Keratinocyte (primary cell): ENCODE results near the gene ITGA11. TPM values are rescaled to one million over a fixed set of nuclear protein-coding genes. Genes with fewer than 3 reads are reported as not detected.

Experiments
- DNase-seq: peaks from one replicate; pipeline ENCODE4 v3.0.0-alpha.2; 2011; ENCODE audit warnings: low read depth, missing footprints, low spot score
- FAIRE-seq: peaks from 2 replicates; lab custom pipeline; 2011; peaks lifted over from hg19 to GRCh38; lab: Jason Lieb, UNC
- H2AFZ ChIP-seq: 2 replicates; pipeline ENCODE4 v1.6.0; 2012; ENCODE audit warnings: low read length, control low read depth, inconsistent platforms; ENCODE audit not compliant: control insufficient read depth
- H3K27ac ChIP-seq: 2 replicates; pipeline ENCODE4 v1.5.1; 2011; ENCODE audit warnings: low read length; ENCODE audit not compliant: control insufficient read depth, insufficient read depth
- H3K27me3 ChIP-seq: 3 replicates; pipeline ENCODE4 v1.6.0; 2011; ENCODE audit warnings: low read length; ENCODE audit not compliant: control insufficient read depth, insufficient read depth; ENCODE audit errors: extremely low read depth
- H3K36me3 ChIP-seq, 2 experiments: 2 replicates in 1 of 2; 3 replicates in 1 of 2; pipeline ENCODE4 v1.5.1; 2011; ENCODE audit warnings: low read length in 2 of 2, mild to moderate bottlenecking in 1 of 2; ENCODE audit not compliant: control insufficient read depth in 2 of 2, insufficient read depth in 2 of 2; ENCODE audit errors: extremely low read depth in 1 of 2
- H3K4me1 ChIP-seq: 3 replicates; pipeline ENCODE4 v1.5.1; 2011; ENCODE audit warnings: low read length; ENCODE audit not compliant: control insufficient read depth, insufficient read depth; ENCODE audit errors: extremely low read depth
- H3K4me2 ChIP-seq: 3 replicates; pipeline ENCODE4 v1.6.0; 2011; ENCODE audit warnings: low read depth, low read length; ENCODE audit not compliant: control insufficient read depth, insufficient read depth; ENCODE audit errors: extremely low read depth
- H3K4me3 ChIP-seq, 3 experiments: fragments of 200-600 bp in 1 of 3; sonication (generic) in 1 of 3; 2 replicates in 2 of 3; 3 replicates in 1 of 3; pipeline ENCODE4 v1.5.1; 2011 to 2016; ENCODE audit warnings: low read length in 3 of 3, mild to moderate bottlenecking in 3 of 3, control low read depth in 2 of 3, inconsistent platforms in 1 of 3, low read depth in 1 of 3, mixed read lengths in 1 of 3, mixed run types in 1 of 3, moderate library complexity in 1 of 3; ENCODE audit not compliant: control insufficient read depth in 2 of 3, insufficient read depth in 2 of 3; ENCODE audit errors: extremely low read depth in 1 of 3
- H3K79me2 ChIP-seq: 2 replicates; pipeline ENCODE4 v1.6.0; 2012; ENCODE audit warnings: low read length; ENCODE audit not compliant: control insufficient read depth, insufficient read depth
- H3K9ac ChIP-seq: 3 replicates; pipeline ENCODE4 v1.6.0; 2011; ENCODE audit warnings: low read length; ENCODE audit not compliant: control insufficient read depth, insufficient read depth; ENCODE audit errors: extremely low read depth
- H3K9me1 ChIP-seq: 3 replicates; pipeline ENCODE4 v1.6.0; 2011; ENCODE audit warnings: low read length; ENCODE audit not compliant: control insufficient read depth, insufficient read depth; ENCODE audit errors: extremely low read depth
- H3K9me3 ChIP-seq: 2 replicates; pipeline ENCODE4 v1.5.1; 2012; ENCODE audit warnings: low read depth, low read length; ENCODE audit not compliant: control insufficient read depth
- H4K20me1 ChIP-seq: 3 replicates; pipeline ENCODE4 v1.6.0; 2011; ENCODE audit warnings: low read length; ENCODE audit not compliant: control insufficient read depth, insufficient read depth; ENCODE audit errors: extremely low read depth
- CTCF ChIP-seq, 3 experiments: IDR thresholded peaks in 1 of 3; conservative IDR thresholded peaks in 1 of 3; optimal IDR thresholded peaks in 1 of 3; 2 replicates in 2 of 3; 3 replicates in 1 of 3; pipeline versions ENCODE3 to v1.5.1; 2011; ENCODE audit warnings: low read length in 3 of 3, mild to moderate bottlenecking in 3 of 3, moderate library complexity in 2 of 3, control low read depth in 1 of 3, inconsistent platforms in 1 of 3; ENCODE audit not compliant: insufficient read depth in 2 of 3; ENCODE audit errors: extremely low read depth in 1 of 3
- EZH2 ChIP-seq: IDR thresholded peaks from one replicate; pipeline ENCODE4 v1.6.1; 2012; ENCODE audit warnings: inconsistent platforms, mild to moderate bottlenecking, low read length, moderate library complexity
- dilution Hi-C: fragments of 300-500 bp; cut with MboI; formaldehyde crosslinking; loops from one replicate; pipeline ENCODE4 v1.7.0; 2020; ENCODE audit warnings: low sequenced_read_pairs; ENCODE audit not compliant: extremely low pct_ligation_motif_present
- polyA plus RNA-seq, 5 experiments: library from polyadenylated mRNA; depleted of rRNA in 3 of 5; stranded (reverse) in 3 of 5; stranded (forward) in 1 of 5; unstranded in 1 of 5; fragments of >200 nt; gene quantifications; 1 replicate in 1 of 5; 2 replicates in 3 of 5; 3 replicates in 1 of 5; pipeline versions ENCODE4 v1.2.1 to v1.2.3, GENCODE V29; 2011 to 2012; ENCODE audit warnings: missing spikeins in 2 of 5, low read depth in 1 of 5, low replicate concordance in 1 of 5

The ITGA11 gene
- polyA plus RNA-seq, 1 donor (not counting 4 experiments of a cell fraction or from before 2014, with no cell fraction given): not detected

GRCh38 chr15:68259883-68260282 lies 172.1 kb downstream of the ITGA11 start:
- no peaks in the 10 kb centered on the region for H3K27me3 ChIP-seq
- H3K27ac ChIP-seq: peak overlapping the region; percentile 3
- FAIRE-seq (peak; percentile 75), DNase-seq (no peak)
- TF ChIP-seq EZH2 (no peak), CTCF (optimal IDR thresholded peaks at IDR 0.05 in 1 of 3, IDR thresholded peaks at IDR 0.05 in 1 of 3, conservative IDR thresholded peaks at IDR 0.05 in 1 of 3; ENCODE audit: extremely low read depth in 1 of 3, insufficient read depth in 2 of 3, low read length in 3 of 3) (no peak)
- H3K9me1 ChIP-seq: no peaks in the 10 kb centered on the region
- H3K79me2 ChIP-seq: no peaks in the 10 kb centered on the region
- no peaks in the 10 kb centered on the region for H3K36me3 ChIP-seq
- H3K9ac ChIP-seq: no peak overlapping the region
- H3K4me2 ChIP-seq: peak overlapping the region; percentile 42
- dilution Hi-C loops: no loop called here
- H2AFZ ChIP-seq: peak overlapping the region; percentile 81
- peaks cover 33% of the 10 kb centered on the region for H3K4me1 ChIP-seq
- no peaks in the 10 kb centered on the region for H4K20me1 ChIP-seq
- H3K9me3 ChIP-seq: no peaks in the 10 kb centered on the region
- H3K4me3 ChIP-seq: no peak overlapping the region

GRCh38 chr15:68258692-68259091 lies 173.3 kb downstream of the ITGA11 start:
- Histone ChIP-seq H3K9me3 (no peaks in the 10 kb centered on the region), H3K4me1 (peaks cover 28% of the 10 kb centered on the region), H3K4me3 (no peak overlapping the region), H4K20me1 (no peaks in the 10 kb centered on the region), H3K9me1 (no peaks in the 10 kb centered on the region), H3K27ac (peak overlapping the region; percentile 1), H3K79me2 (no peaks in the 10 kb centered on the region), H3K4me2 (no peak overlapping the region), H2AFZ (peak overlapping the region; percentile 3), H3K36me3 (no peaks in the 10 kb centered on the region), H3K27me3 (no peaks in the 10 kb centered on the region), H3K9ac (no peak overlapping the region)
- DNase-seq: no peak
- dilution Hi-C loops: no loop called here
- FAIRE-seq: peak; percentile 88
- TF ChIP-seq EZH2: no peak
- no peak for TF ChIP-seq CTCF (optimal IDR thresholded peaks at IDR 0.05 in 1 of 3, IDR thresholded peaks at IDR 0.05 in 1 of 3, conservative IDR thresholded peaks at IDR 0.05 in 1 of 3; ENCODE audit: extremely low read depth in 1 of 3, insufficient read depth in 2 of 3, low read length in 3 of 3)
